G401.6 (cell line): Measurements from ENCODE around the gene CYTH1.

Source experiments
- FAIRE-seq: peaks from 2 replicates; lab custom pipeline; 2012; peaks lifted over from hg19 to GRCh38; lab: Jason Lieb, UNC

CYTH1 gene

GRCh38 chr17:78781893-78782304 is at the start of gene CYTH1:
Gene CYTH1, minus strand, starts transcription at chr17:78782273. Its CDS starts 50 bp downstream, at chr17:78782223.
- no peak for FAIRE-seq

GRCh38 chr17:78829477-78829876 is 47.4 kb upstream of the CYTH1 start:
- FAIRE-seq = no peak

- FAIRE-seq = no peak
These were observed 46.6 kb upstream of the CYTH1 start for GRCh38 chr17:78828470-78829185.

- no peak for FAIRE-seq
These were observed 44.9 kb upstream of the CYTH1 start for GRCh38 chr17:78826836-78827509.

- no peak for FAIRE-seq
These were observed 44.3 kb upstream of the CYTH1 start for GRCh38 chr17:78826421-78826820.

GRCh38 chr17:78825696-78826095 is 43.6 kb upstream of the CYTH1 start:
- FAIRE-seq = no peak

- no peak for FAIRE-seq
These were observed 42.2 kb upstream of the CYTH1 start for GRCh38 chr17:78824240-78824639.

GRCh38 chr17:78823282-78824046 is 41.4 kb upstream of the CYTH1 start:
- FAIRE-seq = no peak

- no peak for FAIRE-seq
These were observed 40.5 kb upstream of the CYTH1 start for GRCh38 chr17:78822552-78822951.

GRCh38 chr17:78821961-78822360 is 39.9 kb upstream of the CYTH1 start:
- FAIRE-seq = no peak

- no peak for FAIRE-seq
These were observed 38.8 kb upstream of the CYTH1 start for GRCh38 chr17:78820841-78821240.

GRCh38 chr17:78819806-78820792 is 38.0 kb upstream of the CYTH1 start:
- no peak for FAIRE-seq

GRCh38 chr17:78819402-78819801 is 37.3 kb upstream of the CYTH1 start:
- FAIRE-seq = no peak

- FAIRE-seq = no peak
These were observed 36.9 kb upstream of the CYTH1 start for GRCh38 chr17:78818932-78819331.

GRCh38 chr17:78818152-78818846 is 36.2 kb upstream of the CYTH1 start:
- no peak for FAIRE-seq

- FAIRE-seq = no peak
These were observed 35.0 kb upstream of the CYTH1 start for GRCh38 chr17:78817123-78817522.

- FAIRE-seq = no peak
These were observed 33.6 kb upstream of the CYTH1 start for GRCh38 chr17:78815696-78816095.

- FAIRE-seq = no peak
These were observed 30.8 kb upstream of the CYTH1 start for GRCh38 chr17:78812855-78813254.

GRCh38 chr17:78808163-78808562 is 26.1 kb upstream of the CYTH1 start:
- FAIRE-seq = no peak

- FAIRE-seq = no peak
These were observed 24.4 kb upstream of the CYTH1 start for GRCh38 chr17:78806451-78806850.

GRCh38 chr17:78805301-78805700 is 23.2 kb upstream of the CYTH1 start:
- FAIRE-seq = no peak
